BJ (cell line): ENCODE data around the gene UPP1. TPM values are rescaled to one million over a fixed set of nuclear protein-coding genes. Genes with fewer than 3 reads are reported as not detected.

Experiments
- CTCF ChIA-PET: fragments of 350-600 bp; formaldehyde crosslinking; extraction: SDS; loops from one replicate; lab custom pipeline; 2021; ENCODE audit warnings: antibody characterized with exemption, inconsistent platforms; lab: Yijun Ruan, JAX
- POLR2A ChIA-PET: fragments of 300-600 bp; sonication (Branson Sonifier 250); formaldehyde crosslinking; extraction: SDS; loops from one replicate; lab custom pipeline; 2021; ENCODE audit warnings: antibody characterized with exemption; lab: Charles Lee
- DNase-seq: peaks from one replicate; pipeline ENCODE4 v3.0.0-alpha.2; 2011; ENCODE audit warnings: low read depth
- H3K27me3 ChIP-seq: 2 replicates; pipeline ENCODE4 v1.6.0; 2011; ENCODE audit warnings: low read length; ENCODE audit not compliant: control insufficient read depth, insufficient read depth
- H3K36me3 ChIP-seq: 2 replicates; pipeline ENCODE4 v1.5.1; 2011; ENCODE audit warnings: low read length; ENCODE audit not compliant: control insufficient read depth, insufficient read depth
- H3K4me3 ChIP-seq: 2 replicates; pipeline ENCODE4 v1.5.1; 2011; ENCODE audit warnings: low read depth, mild to moderate bottlenecking, control low read depth, low read length
- polyA plus RNA-seq: library from polyadenylated mRNA; depleted of rRNA; stranded (reverse); fragments of >200 nt; gene quantifications from 2 replicates; pipeline ENCODE4 v1.2.3, GENCODE V29; 2011
- TF ChIP-seq, protein P1 (sequence below): IDR thresholded peaks from 2 replicates; pipeline ENCODE4 v1.5.1; 2011; ENCODE audit warnings: low read depth, mild to moderate bottlenecking, control low read depth, inconsistent platforms, low read length, moderate library complexity; ENCODE audit not compliant: insufficient read depth

The UPP1 gene
- polyA plus RNA-seq, 1 experiment, result 25.1 TPM

DNA sequence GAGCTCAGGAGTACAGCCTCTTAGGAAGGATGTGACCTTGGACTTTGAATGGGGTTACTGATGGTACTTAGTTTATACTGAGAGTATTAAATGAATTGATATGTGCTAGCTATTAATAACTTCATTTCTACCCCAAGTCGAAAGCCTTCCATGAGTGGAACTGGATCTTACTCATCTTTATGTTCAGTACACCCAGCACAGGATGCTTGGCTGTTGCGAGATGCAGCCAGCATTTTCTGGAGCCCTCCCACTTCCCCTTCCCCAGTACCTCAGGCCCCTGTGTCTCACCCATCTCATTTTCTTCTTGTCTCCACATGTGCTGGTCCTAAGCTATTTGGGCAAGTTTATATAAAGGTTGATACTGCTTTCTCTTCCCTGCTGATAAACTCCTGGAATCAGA is 7.2 kb downstream of the UPP1 start:
- peaks cover 8% of the 10 kb centered on the region for H3K36me3 ChIP-seq

DNA sequence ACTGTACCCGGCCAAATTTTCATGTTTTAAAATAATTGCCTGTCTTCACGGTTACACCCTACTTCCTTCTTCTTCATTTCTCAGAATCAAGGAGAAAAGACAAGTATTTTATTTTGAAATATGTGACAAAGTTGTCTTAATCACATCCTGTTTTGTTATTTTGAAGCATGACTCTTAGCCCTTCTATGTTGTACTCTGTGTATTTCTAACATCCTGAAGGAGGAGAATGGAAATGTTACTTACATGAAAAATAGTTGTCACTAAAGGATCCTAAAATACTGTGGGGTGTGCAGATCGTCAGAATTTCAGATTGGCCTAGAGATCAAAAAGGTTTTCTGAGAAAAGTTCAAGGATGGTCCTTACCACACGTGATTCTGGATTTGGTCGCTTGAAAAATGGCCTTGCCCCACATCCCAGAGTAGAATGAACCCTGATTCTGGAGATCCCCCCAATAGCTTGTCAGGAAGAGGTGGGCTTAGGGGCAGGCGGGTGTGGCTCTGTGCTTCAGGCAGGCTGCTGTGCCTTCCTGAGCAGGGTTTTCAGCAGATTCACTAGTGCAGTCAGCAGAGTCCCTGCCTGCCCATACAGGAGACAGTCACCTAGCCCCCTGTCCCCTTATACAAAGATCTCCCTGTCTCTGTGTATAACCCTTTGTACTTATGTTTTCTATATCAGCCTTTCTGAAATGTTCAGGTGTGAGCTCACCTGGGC is 8.6 kb downstream of the UPP1 start:
- CTCF ChIA-PET, result interaction anchor here (4.5 kb wide), 1 partner anchor 12 kb away, joined by 32 read pairs; no protein-coding TSS in a partner anchor
- DNase-seq, result no peak
- H3K4me3 ChIP-seq, result no peak overlapping the region
- H3K27me3 ChIP-seq, result no peaks in the 10 kb centered on the region
- TF ChIP-seq, protein P1, sequence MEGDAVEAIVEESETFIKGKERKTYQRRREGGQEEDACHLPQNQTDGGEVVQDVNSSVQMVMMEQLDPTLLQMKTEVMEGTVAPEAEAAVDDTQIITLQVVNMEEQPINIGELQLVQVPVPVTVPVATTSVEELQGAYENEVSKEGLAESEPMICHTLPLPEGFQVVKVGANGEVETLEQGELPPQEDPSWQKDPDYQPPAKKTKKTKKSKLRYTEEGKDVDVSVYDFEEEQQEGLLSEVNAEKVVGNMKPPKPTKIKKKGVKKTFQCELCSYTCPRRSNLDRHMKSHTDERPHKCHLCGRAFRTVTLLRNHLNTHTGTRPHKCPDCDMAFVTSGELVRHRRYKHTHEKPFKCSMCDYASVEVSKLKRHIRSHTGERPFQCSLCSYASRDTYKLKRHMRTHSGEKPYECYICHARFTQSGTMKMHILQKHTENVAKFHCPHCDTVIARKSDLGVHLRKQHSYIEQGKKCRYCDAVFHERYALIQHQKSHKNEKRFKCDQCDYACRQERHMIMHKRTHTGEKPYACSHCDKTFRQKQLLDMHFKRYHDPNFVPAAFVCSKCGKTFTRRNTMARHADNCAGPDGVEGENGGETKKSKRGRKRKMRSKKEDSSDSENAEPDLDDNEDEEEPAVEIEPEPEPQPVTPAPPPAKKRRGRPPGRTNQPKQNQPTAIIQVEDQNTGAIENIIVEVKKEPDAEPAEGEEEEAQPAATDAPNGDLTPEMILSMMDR, result no peak
- POLR2A ChIA-PET, result no interaction called here
- H3K36me3 ChIP-seq, result peaks cover 15% of the 10 kb centered on the region

More for the DNA sequence above, 7.2 kb downstream of the UPP1 start:
- TF ChIP-seq, protein P1, result no peak
- no peak for DNase-seq
- POLR2A ChIA-PET, result no interaction called here
- no peak overlapping the region for H3K4me3 ChIP-seq
- H3K27me3 ChIP-seq, result no peaks in the 10 kb centered on the region
- CTCF ChIA-PET, result interaction anchor here (0.6 to 5.7 kb wide), 4 partner anchors 8 to 151 kb away, joined by 3 to 43 read pairs (median 4); no protein-coding TSS in a partner anchor

DNA sequence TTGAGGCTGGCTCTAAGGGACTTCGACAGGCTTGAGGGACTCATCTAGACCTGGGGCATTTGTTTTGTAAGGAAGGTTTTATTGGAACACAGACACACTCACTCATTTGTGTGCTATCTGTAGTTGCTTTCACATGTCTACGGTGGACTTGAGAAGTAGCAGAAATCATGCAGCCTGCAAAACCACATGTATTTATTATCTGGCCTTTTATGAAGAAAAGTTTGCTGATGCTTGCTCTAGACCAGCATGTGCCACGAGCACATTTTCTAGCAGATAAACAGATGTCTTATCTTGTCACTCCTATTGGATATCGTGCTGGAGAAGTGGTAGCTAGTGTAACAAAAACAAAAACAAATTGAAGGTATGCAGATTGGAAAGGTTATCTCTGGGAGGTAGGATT is 9.8 kb downstream of the UPP1 start:
- no peak overlapping the region for H3K4me3 ChIP-seq
- TF ChIP-seq, protein P1, result no peak
- POLR2A ChIA-PET, result no interaction called here
- H3K27me3 ChIP-seq, result no peaks in the 10 kb centered on the region
- peaks cover 17% of the 10 kb centered on the region for H3K36me3 ChIP-seq
- no peak for DNase-seq
- CTCF ChIA-PET, result interaction anchor here (4.5 kb wide), 1 partner anchor 11 kb away, joined by 32 read pairs; no protein-coding TSS in a partner anchor

DNA sequence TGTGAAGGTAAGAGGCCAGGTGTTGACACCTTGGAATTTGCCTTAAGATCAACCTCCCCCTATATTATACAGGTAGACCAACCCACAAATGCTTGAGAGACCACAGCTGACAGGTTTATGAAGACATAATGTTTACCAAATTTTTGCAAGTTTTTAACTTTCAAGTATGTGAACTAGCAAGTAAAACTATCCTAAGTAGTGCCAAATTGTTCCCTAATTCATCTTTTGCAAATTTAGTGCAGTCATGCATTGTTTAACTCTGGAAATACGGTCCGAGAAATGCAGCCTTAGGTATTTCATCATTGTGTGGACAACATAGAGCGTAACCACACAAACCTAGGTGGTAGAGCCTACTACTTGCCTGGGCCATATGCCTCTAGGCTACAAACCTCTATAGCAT is 10.7 kb downstream of the UPP1 start:
- Histone ChIP-seq H3K36me3 (peaks cover 17% of the 10 kb centered on the region), H3K27me3 (no peaks in the 10 kb centered on the region), H3K4me3 (no peak overlapping the region)
- ChIA-PET CTCF (interaction anchor here (1.0 to 4.5 kb wide), 2 partner anchors 10 to 155 kb away, joined by 4 to 32 read pairs; no protein-coding TSS in a partner anchor), POLR2A (no interaction called here)
- TF ChIP-seq, protein P1, result no peak
- DNase-seq, result no peak

DNA sequence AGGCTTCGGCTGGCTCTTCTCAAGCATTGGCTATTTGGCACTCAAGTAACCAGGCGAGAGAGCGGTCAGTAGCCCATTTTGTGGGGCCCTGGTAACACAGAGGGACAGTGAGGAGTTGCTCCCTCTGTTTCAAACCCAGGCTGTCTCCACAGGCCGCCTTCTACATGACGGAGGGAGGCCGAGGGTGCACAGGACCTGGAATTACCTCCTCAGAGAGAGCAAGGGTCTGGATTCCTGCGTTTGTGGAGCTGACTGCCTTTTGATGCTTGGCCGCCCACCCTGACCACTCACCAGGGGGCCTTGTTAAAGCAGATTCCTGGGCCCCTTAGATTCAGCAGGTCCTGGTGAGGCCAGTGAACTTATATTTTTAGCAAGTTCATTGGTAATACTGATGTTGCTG is 12.3 kb downstream of the UPP1 start:
- ChIA-PET POLR2A (no interaction called here), CTCF (interaction anchor here (1.9 to 4.5 kb wide), 2 partner anchors 8 to 133 kb away, joined by 4 to 32 read pairs; no protein-coding TSS in a partner anchor)
- no peaks in the 10 kb centered on the region for H3K27me3 ChIP-seq
- TF ChIP-seq, protein P1, result no peak
- H3K4me3 ChIP-seq, result no peak overlapping the region
- no peak for DNase-seq
- H3K36me3 ChIP-seq, result peaks cover 19% of the 10 kb centered on the region
